HG03103 (cell line): Measurements from ENCODE around the gene CHN2.

Experiments used
- ATAC-seq: cut with Tn5 transposase; IDR thresholded peaks from one replicate; pipeline ENCODE4 v1.9.1; 2021; ENCODE audit warnings: low read depth; ENCODE audit not compliant: unreplicated experiment

The CHN2 gene

DNA sequence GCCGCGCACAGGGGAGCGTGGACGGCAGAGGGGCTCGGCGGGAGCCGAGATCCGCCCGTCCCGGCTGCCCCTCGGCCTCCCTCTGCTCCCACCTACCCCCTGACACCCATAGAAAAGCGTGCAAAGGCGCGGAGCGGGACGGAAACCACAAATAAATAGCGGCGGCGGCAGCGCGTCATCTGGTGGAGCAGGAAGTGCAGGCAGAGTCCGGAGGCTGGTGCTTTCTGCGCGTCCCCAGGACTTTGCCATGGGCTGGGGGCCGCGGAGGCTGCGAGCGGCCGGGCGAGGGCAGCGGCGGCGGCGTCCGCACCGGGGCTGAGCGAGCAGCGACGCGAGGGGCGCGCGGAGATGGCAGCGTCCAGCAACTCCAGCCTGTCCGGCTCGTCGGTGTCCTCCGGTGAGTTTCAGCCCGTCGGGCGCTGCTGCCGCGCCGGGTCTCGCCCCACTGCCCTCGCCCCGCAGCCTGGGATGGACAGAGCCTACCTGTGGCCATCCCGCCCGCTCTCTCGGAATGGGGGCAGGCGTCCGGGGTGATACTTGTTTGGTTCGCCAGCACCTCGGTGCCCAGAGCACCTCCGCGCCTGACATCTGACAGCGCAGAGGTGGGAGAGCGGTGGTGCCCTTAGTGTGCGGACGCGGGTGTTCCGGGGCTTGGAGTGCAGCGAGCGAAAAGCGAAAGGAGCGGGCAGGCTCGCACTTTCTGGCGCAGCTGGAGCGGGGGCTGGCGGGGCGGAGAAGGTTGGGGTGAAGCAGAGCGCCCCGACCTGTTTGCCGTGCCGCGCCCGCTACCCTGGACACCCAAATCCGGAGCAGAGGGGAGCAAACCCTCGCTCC, at the start of gene CHN2:
CHN2 (plus strand) TSS at position 182 of the 834 bp plus-strand sequence.
- ATAC-seq, result no peak

DNA sequence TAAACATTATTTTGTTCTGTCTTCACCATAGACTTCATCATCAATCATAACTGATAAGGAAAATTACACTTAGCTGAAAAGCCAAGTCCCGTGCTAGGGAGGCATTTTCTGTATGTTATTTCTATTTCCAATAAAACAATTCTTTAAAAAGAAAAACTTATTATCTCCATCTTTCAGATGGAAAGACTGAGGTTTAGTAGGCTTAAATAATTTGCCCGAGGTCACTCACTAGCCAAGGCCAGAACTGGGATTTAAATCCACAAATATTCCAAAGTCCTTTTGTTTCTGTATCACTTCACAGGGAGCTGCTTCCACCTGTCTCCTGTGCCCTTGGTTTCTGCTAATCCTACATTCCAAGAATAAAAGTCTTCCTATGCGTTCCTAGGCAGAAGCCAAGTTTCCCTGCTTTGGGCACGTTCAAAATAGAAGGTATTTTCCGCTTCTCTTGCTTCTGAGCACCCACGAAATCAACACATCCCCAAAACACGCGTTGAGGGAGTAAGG, 49.0 kb upstream of the CHN2 start:
- no peak for ATAC-seq

DNA sequence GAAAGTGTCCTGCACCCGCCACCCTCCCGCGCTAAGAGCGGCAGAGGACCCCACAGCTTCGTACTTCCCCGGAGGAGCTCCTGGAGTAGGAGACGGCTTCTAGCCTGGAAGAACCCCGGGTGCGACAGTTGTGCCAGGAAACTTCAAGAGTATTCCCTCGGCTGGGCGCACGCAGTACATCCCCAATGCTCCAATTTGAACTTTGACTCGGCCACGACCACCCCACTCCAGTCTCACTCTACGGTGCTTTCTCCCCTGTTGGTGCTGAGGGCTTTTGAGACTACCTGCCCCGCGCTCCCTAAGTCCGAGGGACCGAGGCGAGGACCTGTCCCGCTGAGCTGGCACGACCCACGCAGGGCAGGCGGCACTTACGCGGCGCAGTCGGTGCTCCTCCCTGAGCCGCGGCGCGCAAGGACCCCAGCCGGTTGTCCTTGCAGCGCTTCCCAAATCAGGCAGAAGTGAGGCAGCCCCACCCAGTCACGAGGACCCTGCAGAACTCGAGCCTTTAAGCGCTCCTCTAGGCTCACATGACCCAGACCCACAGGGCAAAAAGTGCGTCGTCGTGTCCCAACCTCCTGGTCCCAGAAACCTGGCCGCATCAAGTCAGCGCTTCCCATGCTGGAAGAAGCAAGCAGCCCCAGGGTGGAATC, 48.4 kb upstream of the CHN2 start, which contains the start of gene CPVL:
CPVL (minus strand) TSS at position 481 of the 650 bp plus-strand sequence. CDS start 25,476 bp downstream, outside the sequence.
- ATAC-seq, result no peak

DNA sequence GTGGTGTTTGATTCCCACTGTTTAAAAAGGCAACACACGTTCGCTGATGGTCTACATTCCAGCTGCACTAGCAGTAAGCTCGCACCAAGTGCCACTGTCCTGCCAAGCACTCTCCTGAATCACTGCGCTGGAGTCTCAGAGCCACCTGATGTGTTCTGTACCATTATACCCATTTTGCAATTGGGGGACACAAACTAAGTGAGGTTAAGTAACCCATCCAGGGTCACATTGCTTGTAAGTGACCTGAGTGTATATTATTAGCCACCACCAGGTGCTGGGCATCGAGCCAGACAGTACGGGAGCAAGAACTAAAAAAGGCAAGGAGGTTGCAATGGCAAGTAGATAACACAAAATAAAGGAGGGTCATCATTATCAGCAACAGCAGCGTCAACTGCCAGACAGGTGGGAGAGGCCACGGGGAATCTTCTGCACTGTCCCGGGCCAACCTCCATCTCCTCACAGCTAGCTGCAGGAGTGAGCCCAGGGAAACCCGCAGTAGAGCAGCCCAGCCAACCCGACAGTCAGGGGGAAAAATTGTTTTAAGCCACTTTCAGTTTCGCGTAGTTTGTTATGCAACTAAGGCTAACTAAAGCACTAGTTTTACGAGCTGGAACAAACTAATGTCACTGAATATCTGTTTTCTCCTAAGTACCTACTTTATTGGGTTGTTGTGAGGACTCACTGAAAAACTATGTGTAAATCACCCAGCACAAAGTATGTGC, 47.5 kb upstream of the CHN2 start:
- no peak for ATAC-seq

DNA sequence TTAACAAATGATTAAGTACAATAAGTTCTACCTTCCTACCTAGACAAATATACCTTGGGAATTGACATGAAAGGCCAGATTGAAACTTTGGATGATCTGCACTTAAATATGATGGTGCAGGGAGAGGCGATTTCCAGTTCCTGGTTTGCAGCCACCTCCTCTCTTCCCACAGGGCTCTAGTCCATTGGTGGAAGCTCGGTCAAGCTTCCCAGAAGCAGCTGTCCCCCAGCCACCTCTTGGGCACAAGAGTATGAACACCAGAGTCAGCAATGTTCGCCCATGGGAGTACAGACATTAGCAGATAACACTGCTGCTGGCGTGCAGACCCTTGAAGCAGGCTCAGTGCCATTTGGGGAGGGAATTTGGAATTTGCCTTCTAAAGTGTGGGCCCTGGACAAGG, 46.8 kb upstream of the CHN2 start:
- ATAC-seq, result no peak

DNA sequence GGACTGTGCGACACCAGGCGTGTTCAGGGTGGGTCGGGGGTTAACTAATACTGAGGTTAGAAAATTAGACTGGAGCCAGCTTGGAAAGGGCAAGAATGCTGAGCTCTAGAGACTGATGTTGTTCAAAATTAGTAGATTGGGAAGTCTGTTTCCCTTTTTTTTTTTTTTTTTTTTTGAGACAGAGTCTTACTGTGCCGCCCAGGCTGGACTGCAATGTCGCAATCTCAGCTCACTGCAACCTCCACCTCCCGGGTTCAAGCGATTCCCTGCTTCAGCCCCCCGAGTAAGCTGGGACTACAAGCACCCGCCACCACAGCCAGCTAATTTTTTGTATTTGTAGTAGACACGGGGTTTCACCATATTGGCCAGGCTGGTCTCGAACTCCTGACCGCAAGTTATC, 45.5 kb upstream of the CHN2 start:
- ATAC-seq, result no peak

DNA sequence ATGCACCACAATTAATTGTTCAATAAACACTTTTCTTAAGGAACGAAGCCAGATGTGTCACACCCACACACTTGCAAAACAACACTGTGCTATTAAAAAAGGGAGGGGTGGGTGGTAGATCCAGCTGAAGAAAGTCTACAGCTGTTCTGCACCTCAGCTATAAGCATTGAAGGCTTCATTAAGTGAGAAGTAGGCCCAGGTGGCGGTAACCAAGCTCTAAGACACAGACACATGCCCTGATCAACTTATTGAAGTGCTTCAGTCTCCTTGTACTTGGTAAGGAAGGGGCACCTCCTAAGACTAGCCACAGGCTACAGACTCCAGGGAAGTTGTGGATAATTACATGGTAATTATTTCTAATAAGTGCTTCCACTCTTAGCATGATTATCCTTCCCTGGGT, 43.7 kb upstream of the CHN2 start:
- no peak for ATAC-seq

DNA sequence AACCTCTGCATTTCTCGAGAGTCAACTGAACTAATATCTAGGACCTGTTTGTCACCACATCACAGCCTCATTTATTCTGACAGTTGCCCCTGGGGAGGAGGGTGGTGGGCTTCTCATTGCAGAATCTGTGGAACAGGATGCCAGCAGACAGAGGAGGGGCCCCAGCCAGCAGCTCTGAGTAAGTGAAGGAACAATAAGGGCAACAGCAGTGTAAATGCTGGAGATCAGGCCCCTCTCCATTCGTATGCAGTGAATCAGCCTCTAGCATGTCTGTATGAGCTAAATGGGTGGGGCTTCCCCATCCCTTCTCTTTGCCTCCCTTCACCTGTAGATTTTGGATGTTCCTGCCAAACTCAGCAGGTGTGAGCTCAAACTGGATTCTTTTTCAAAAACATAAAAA, 40.5 kb upstream of the CHN2 start:
- ATAC-seq, result no peak

DNA sequence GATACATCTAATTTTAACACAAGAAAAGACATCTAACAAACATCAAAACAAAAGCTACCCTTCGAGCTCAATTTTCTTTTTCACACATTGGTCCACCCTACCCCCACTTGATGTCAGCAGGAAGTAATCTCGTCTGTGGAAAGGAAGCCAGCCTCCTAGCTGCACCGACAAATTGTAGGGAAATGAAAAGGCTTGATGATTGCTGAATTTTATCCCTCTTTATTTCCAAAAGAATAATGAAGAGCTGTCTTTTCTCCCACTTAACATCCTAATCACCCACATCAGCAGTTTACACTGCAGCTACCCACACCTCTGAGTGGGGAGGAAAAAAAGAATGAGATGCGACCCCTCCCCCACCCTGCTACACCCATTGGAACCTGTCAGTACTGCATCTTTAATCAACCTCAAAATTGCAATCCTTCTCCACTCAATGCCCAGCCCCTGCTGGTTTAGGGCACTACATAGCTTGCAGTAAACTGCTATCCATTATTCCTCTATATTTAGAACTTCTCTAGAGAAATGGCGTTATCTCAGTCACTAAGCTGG, 37.6 kb upstream of the CHN2 start:
- no peak for ATAC-seq

DNA sequence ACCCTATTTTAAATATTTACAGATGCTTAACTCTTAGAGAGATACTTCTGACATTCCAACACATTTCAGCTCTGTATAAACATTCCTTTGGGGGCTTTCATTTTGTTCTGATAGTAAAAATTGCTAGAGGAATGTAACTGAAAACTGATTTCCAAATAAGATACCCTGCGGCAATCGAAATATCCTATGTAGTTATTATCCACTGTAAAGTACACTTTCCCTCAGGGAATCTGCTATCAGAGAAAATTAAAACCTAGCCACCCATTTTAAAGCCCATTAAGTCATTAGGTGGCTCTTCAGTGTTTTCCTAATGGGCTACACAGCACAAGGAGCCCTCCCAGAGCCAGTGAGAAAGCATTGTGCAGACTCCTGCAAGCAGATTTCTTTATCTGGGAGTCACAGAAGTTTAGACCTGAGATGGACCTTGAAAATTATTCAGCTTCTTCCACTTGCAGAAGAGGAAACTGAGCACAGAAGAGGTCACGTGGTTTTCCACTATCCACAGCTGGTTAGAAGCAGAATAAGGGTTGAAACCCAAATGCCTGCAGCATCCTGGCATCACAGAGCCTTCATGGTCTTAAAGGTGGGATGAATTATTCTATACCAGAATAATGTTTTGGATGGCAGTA, 35.7 kb upstream of the CHN2 start:
- no peak for ATAC-seq

DNA sequence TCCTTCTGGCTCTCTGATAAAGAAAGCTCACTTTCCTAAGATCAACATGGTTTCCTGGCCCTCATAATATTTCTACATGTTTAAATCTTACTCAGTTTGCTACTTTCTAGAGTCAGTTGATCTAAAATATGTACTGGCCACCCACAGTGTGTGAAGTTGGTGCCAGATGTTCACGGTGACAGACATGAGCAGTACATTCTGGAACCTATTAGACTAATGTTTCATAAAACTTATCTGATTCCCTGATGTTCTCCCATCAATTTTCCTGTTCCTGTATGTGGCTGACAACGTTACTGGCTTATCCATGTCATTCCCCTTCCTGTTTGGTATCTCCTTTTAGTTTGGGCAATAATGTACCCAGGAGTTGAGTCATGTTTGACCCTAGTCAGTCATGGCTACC, 34.5 kb upstream of the CHN2 start:
- ATAC-seq, result no peak

DNA sequence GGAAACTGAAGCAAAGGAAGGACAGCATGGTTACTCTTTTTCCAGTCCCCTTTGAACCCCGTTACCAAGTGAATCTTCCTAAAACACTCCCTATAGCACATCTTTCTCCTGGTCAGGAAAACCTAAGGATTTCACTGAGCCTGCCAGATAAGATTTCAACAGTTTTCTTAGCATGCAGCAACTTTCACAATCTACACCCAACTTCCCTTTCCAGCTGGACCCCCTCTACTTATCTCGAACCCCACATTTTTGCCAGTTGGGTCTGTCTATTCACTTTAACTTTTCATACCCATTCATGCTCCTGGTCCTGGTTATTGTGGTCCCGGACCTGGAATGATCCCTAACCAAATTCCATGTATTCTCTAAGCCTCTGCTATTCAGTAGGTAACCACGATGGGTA, 33.3 kb upstream of the CHN2 start:
- no peak for ATAC-seq

DNA sequence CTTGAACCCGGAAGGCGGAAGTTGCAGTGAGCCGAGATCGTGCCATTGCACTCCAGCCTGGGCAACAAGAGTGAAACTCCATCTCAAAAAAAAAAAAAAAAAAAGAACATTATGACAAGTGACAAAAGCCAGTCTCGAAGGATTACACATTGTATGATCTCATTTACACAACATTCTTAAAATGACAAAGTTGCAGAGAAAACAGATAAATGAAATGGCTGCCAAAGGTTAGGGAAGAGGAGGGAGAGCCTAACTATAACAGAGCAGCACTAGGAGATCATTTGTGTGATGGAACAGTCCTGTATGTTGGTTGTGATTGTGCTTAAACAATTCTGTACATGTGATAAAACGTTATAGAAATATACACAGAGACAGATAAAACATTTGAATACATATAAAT, 32.0 kb upstream of the CHN2 start:
- ATAC-seq, result no peak

DNA sequence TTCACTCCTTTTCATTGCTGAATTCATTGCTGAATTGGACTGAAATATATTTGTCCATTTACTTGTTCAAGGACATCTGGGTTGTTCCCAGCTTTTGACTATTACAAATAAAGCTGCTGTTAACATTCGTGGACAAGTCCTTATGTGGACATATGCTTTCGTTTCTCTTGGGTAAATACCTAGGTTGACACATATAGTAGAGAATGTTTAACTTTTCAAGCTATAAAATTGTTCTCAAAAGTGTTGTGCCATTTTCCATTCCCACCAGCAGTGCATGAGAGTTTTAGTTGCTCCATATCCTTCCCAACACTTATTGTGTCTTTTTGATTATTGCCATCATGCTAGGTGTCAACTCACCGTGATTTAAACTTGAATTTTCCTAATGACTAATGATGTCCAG, 30.7 kb upstream of the CHN2 start:
- ATAC-seq, result no peak

DNA sequence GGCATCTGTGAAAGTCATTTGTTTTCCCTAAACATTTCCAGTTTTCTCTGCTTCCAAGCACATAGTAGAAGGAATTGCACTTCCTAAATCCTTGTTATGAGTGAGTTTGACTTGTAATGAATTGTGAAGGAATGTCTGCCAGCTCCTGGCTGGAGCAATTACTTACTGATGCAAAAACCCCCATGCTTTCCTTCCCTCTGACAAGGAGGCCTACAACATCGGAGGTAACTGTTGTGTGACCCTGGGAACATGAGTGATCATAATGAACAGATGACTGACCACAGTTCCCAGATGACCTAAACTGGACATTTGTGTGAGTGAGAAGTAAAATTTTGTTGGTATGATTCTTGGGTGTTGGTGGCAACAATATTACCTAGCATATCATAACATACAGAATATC, 26.9 kb upstream of the CHN2 start:
- ATAC-seq, result no peak

DNA sequence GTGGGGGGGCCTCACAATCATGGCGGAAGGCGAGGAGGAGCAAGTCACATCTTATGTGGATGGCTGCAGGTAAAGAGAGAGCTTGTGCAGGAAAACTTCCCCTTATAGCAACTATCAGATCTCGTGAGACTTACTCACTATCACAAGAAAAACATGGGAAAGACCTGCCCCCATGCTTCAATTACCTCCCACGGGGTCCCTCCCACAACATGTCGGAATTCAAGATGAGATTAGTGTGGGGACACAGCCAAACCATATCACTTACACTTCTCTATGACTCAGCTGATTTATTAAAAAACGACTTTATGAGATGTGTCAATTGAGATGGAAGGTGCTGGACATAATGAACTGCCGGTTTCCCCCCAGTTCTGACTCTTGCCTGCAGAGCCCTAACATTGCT, 23.8 kb upstream of the CHN2 start:
- ATAC-seq, result no peak

DNA sequence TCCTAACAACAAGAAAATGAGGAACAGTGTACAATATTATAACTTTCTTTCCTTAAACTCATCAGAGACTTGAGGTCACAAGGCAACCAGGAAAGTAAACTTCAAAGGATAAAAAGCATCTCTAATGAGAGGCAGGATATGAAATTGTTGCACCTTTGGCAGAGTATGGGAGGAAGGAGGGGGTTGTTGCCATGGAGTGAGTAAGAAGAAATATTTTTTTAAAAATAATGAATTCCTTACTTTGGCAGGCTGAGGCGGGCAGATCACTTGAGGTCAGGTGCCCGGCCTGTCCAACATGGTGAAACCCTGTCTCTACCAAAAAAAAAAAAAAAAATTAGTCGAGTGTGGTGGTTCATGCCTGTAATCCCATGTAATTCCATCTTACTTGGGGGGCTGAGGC, 21.1 kb upstream of the CHN2 start:
- ATAC-seq, result no peak

DNA sequence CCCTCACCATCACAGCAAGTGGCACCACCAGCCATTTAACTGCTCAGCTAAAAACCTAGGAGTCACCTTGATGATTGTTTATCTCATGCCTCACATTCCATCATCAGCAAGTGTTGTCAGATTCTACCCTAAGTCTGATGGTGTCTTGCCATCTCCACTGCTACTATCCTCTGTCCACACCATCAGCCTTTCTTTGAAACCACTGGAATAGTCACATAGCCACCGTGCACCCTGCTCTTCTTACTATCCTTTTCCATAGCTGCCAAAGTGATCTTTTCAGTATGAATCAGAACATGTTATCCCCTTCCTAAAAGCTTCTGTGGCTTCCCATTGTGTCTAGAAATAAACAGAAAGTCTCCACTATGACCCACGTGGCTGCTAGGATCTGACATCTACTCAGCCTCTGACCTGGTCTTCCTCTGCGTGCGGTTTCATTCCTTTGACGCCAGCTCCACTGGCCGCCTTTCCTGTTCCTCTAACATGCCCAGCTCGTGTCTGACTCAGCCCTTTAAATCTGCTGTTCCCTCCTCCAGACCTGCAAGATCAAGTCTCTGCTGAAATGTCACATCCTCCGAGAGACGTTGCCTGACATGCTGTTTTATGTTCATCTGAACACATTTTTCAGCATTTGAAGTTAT, 16.5 kb upstream of the CHN2 start:
- ATAC-seq, result no peak

DNA sequence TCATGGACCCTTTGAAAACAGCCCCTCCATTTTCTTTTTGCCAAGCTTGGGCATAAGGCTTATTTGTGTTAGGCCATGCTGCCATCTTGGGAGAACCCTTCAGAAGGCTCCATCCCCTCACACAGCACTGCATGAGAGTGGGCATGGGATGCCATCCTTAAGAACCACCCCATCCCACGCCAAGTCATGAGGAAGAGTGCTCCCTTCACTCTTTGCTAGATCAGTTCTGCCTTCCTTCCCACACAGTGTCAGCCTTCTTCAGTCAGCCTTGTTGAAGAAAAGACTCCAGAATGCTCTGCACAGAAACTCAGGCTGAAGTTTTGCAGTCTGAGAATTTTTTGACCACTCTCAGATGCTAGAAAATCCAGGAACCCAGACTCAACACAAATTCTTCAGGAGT, 15.5 kb upstream of the CHN2 start:
- ATAC-seq, result no peak

DNA sequence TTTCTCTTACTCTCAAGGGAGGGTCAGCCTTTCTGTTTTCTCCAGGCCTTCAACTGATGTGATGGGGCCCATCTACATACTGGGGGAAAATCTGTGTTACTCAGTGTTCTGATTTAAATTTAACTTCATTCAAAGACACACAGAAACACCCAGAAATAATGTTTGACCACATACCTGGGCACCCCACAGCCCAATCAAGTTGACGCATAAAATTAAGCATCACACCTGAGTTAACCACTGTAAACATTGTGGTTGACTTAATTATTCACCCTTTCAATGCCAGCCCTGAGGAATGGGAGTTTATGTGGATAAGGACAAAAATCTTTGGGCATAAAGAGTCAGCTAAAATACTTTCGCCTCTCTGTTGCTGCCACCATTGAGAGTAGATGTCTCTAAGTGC, 10.0 kb upstream of the CHN2 start:
- no peak for ATAC-seq
